PC-3 (cell line): ENCODE measurements around the gene PCBP3. TPM values are rescaled to one million over a fixed set of nuclear protein-coding genes. Genes with fewer than 3 reads are reported as not detected.

ENCODE experiments used
- ATAC-seq: fragments of 200-7000 bp; cut with Tn5 transposase; 2 replicates; pipeline ENCODE4 v1.9.1; 2020; ENCODE audit warnings: mild to moderate bottlenecking, moderate library complexity
- BruUV-seq: library from RNA; stranded (reverse); fragments of 400-500 nt; replicated peaks from 2 replicates; lab custom pipeline; 2021; lab: Mats Ljungman, UMichigan
- CTCF ChIA-PET: fragments of 300-600 bp; sonication (Branson Sonifier 250); formaldehyde crosslinking; loops from one replicate; lab custom pipeline; 2022; ENCODE audit warnings: antibody characterized with exemption; lab: Charles Lee
- POLR2A ChIA-PET: fragments of 300-600 bp; sonication (Branson Sonifier 250); formaldehyde crosslinking; loops from one replicate; lab custom pipeline; 2022; ENCODE audit warnings: antibody characterized with exemption; ENCODE audit not compliant: unreplicated experiment; lab: Charles Lee
- DNase-seq: peaks from one replicate; pipeline ENCODE4 v3.0.0-alpha.2; 2015
- H2AFZ ChIP-seq: fragments of 300-600 bp; sonication (generic); 2 replicates; pipeline ENCODE4 v1.6.0; 2016; ENCODE audit warnings: antibody characterized with exemption, low read length
- H3F3A ChIP-seq: fragments of 300-600 bp; sonication (generic); one replicate; pipeline ENCODE4 v1.6.0; 2017; ENCODE audit warnings: antibody characterized with exemption, low read length, control low read depth, mild to moderate bottlenecking; ENCODE audit not compliant: unreplicated experiment
- H3K27ac ChIP-seq: fragments of 300-600 bp; sonication (generic); 2 replicates; pipeline ENCODE4 v1.5.1; 2016; ENCODE audit warnings: mild to moderate bottlenecking, low read length
- H3K27me3 ChIP-seq: fragments of 300-600 bp; sonication (generic); 2 replicates; pipeline ENCODE4 v1.6.1; 2016; ENCODE audit warnings: low read length, mixed read lengths
- H3K36me3 ChIP-seq: fragments of 300-600 bp; sonication (generic); 2 replicates; pipeline ENCODE4 v1.6.1; 2016; ENCODE audit warnings: low read depth, mixed run types, low read length, mixed read lengths
- H3K4me1 ChIP-seq: fragments of 300-600 bp; sonication (generic); 2 replicates; pipeline ENCODE4 v1.5.1; 2016; ENCODE audit warnings: low read length; ENCODE audit not compliant: insufficient read depth
- H3K4me2 ChIP-seq: fragments of 300-600 bp; sonication (generic); 2 replicates; pipeline ENCODE4 v1.6.0; 2016; ENCODE audit warnings: low read length
- H3K4me3 ChIP-seq: fragments of 300-600 bp; sonication (generic); 2 replicates; pipeline ENCODE4 v1.5.1; 2016; ENCODE audit warnings: mild to moderate bottlenecking, low read length, mixed read lengths
- H3K79me2 ChIP-seq: fragments of 300-600 bp; sonication (generic); 2 replicates; pipeline ENCODE4 v1.6.1; 2017; ENCODE audit warnings: low read length, mixed read lengths
- H3K9ac ChIP-seq: fragments of 300-600 bp; sonication (generic); 2 replicates; pipeline ENCODE4 v1.6.0; 2016; ENCODE audit warnings: mild to moderate bottlenecking, low read length
- H3K9me2 ChIP-seq: fragments of 300-600 bp; sonication (generic); replicated peaks from 2 replicates; pipeline ENCODE4 v1.6.1; 2016; ENCODE audit warnings: mixed run types, low read length, mixed read lengths
- H3K9me3 ChIP-seq: fragments of 300-600 bp; sonication (generic); 2 replicates; pipeline ENCODE4 v1.6.1; 2016; ENCODE audit warnings: low read length, mixed read lengths
- H4K20me1 ChIP-seq: fragments of 300-600 bp; sonication (generic); 2 replicates; pipeline ENCODE4 v1.6.1; 2016; ENCODE audit warnings: low read length, mixed read lengths
- EZH2 ChIP-seq: fragments of 300-600 bp; sonication (generic); IDR thresholded peaks from one replicate; pipeline ENCODE4 v1.6.1; 2017; ENCODE audit warnings: antibody characterized with exemption, mild to moderate bottlenecking, low read length; ENCODE audit not compliant: unreplicated experiment
- EZH2phosphoT487 ChIP-seq: fragments of 300-600 bp; sonication (generic); IDR thresholded peaks from 2 replicates; pipeline ENCODE4 v1.6.1; 2018; ENCODE audit warnings: mild to moderate bottlenecking, antibody characterized with exemption, low read length, borderline replicate concordance
- intact Hi-C: fragments of 100-400 bp; cut with micrococcal nuclease; formaldehyde crosslinking; loops from 2 replicates; pipeline ENCODE4 v1.9.0; 2023
- total RNA-seq: library from RNA; depleted of rRNA; stranded (reverse); fragments of >200 nt; gene quantifications from 2 replicates; pipeline ENCODE4 v1.2.3, GENCODE V29; 2014
- TF ChIP-seq, protein P1 (sequence below): fragments of 300-600 bp; sonication (generic); conservative IDR thresholded peaks from 2 replicates; pipeline ENCODE4 v1.5.1; 2017; ENCODE audit warnings: antibody characterized with exemption, low read depth, mild to moderate bottlenecking, low read length

Gene PCBP3
- total RNA-seq, 1 experiment from 2014 or later: 2.4 TPM

DNA sequence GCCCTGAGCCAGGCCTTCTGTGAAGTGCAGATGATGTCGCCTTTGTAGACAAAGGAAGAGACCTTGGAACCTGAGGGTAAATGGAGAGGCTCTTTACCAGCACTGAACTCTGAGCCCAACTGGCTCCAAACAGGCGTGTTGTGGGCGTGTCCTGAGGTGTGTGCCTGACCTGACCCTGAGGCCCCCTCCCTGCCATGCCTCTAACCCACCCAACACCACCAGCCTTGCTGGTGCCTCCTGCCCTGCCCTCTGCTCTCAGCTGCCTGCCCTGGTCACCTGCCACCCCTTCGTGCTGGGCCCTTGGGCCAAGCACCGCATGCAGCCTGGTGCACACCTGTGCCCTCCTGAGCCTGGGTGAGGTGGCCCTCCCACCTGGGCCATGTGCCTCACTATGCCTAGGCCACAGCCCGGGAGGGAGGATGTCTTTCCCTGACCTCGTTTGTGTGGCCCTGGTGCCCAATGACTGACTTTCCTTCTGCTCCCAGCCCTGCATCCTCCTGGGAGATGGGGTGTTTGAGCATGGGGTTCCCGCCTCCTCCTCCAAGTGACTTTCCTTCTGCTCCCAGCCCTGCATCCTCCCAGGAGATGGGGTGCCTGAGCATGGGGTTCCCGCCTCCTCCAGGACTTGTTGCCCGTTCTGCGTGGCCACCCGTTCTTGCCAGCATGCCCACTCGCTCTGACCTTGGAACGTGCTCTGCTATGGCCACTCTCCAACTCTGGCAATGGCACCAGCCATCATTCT, 157.0 kb downstream of the PCBP3 start:
- H3K9me2 ChIP-seq: no peaks in the 10 kb centered on the region
- no TSS peak for BruUV-seq
- intact Hi-C loops: no loop called here

GRCh38 chr21:45801129-45801964, 157.8 kb downstream of the PCBP3 start:
- no TSS peak for BruUV-seq
- H3K27me3 ChIP-seq: no peaks in the 10 kb centered on the region
- ChIA-PET POLR2A (no interaction called here), CTCF (no interaction called here)
- no peaks in the 10 kb centered on the region for H3K79me2 ChIP-seq
- TF ChIP-seq EZH2phosphoT487 (no peak), EZH2 (no peak)
- TF ChIP-seq, protein P1, sequence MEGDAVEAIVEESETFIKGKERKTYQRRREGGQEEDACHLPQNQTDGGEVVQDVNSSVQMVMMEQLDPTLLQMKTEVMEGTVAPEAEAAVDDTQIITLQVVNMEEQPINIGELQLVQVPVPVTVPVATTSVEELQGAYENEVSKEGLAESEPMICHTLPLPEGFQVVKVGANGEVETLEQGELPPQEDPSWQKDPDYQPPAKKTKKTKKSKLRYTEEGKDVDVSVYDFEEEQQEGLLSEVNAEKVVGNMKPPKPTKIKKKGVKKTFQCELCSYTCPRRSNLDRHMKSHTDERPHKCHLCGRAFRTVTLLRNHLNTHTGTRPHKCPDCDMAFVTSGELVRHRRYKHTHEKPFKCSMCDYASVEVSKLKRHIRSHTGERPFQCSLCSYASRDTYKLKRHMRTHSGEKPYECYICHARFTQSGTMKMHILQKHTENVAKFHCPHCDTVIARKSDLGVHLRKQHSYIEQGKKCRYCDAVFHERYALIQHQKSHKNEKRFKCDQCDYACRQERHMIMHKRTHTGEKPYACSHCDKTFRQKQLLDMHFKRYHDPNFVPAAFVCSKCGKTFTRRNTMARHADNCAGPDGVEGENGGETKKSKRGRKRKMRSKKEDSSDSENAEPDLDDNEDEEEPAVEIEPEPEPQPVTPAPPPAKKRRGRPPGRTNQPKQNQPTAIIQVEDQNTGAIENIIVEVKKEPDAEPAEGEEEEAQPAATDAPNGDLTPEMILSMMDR: no peak
- intact Hi-C loops: no loop called here
- H4K20me1 ChIP-seq: no peaks in the 10 kb centered on the region
- no peak overlapping the region for H3K4me3 ChIP-seq
- H3K36me3 ChIP-seq: no peaks in the 10 kb centered on the region
- no peak overlapping the region for H3K4me2 ChIP-seq
- no peaks in the 10 kb centered on the region for H3K9me2 ChIP-seq
- H2AFZ ChIP-seq: no peak overlapping the region
- H3F3A ChIP-seq: no peaks in the 10 kb centered on the region
- H3K27ac ChIP-seq: no peak overlapping the region
- H3K9me3 ChIP-seq: no peaks in the 10 kb centered on the region
- no peak overlapping the region for H3K9ac ChIP-seq
- no peak for ATAC-seq
- no peak for DNase-seq
- no peaks in the 10 kb centered on the region for H3K4me1 ChIP-seq

More for the DNA sequence above, 157.0 kb downstream of the PCBP3 start:
- Histone ChIP-seq H3F3A (no peaks in the 10 kb centered on the region), H4K20me1 (no peaks in the 10 kb centered on the region), H3K4me3 (no peak overlapping the region), H3K9me3 (no peaks in the 10 kb centered on the region), H3K27me3 (no peaks in the 10 kb centered on the region), H3K4me2 (no peak overlapping the region), H3K9ac (no peak overlapping the region), H3K36me3 (no peaks in the 10 kb centered on the region), H3K27ac (no peak overlapping the region), H2AFZ (no peak overlapping the region), H3K79me2 (no peaks in the 10 kb centered on the region), H3K4me1 (no peaks in the 10 kb centered on the region)
- ChIA-PET POLR2A (no interaction called here), CTCF (no interaction called here)
- TF ChIP-seq, protein P1: no peak
- TF ChIP-seq EZH2: no peak
- no peak for TF ChIP-seq EZH2phosphoT487
- ATAC-seq: no peak
- DNase-seq: no peak

DNA sequence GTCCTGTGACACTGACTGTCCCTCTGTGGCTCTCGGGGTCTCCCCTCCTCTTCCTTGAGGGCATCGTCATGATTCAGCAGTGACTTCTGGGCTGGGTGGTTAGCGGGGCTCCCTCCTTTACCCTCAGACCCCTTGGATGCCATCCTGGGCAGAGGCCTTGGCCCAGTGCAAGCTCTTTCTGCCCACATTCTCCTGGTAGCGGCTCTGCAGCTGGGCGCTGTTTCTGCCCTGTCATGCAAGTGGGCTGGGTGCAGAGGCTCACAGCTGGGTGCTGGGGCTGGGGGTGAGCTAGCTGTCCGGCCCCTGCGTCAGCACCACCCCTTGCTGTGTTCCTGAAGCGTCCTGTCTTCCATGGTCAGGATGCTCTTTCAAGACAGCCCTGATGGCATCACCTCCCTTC, 158.5 kb downstream of the PCBP3 start:
- no peak overlapping the region for H2AFZ ChIP-seq
- ChIA-PET POLR2A (no interaction called here), CTCF (no interaction called here)
- no TSS peak for BruUV-seq
- TF ChIP-seq, protein P1: no peak
- TF ChIP-seq EZH2phosphoT487: no peak
- TF ChIP-seq EZH2: no peak
- no peaks in the 10 kb centered on the region for H3K4me1 ChIP-seq
- H3K4me3 ChIP-seq: no peak overlapping the region
- H3K9me2 ChIP-seq: no peaks in the 10 kb centered on the region
- H3K9ac ChIP-seq: no peak overlapping the region
- H3K36me3 ChIP-seq: no peaks in the 10 kb centered on the region
- no peak for DNase-seq
- no peaks in the 10 kb centered on the region for H3K79me2 ChIP-seq
- H3K4me2 ChIP-seq: no peak overlapping the region
- no peaks in the 10 kb centered on the region for H4K20me1 ChIP-seq
- no peaks in the 10 kb centered on the region for H3K9me3 ChIP-seq
- intact Hi-C loops: no loop called here
- ATAC-seq: no peak
- H3F3A ChIP-seq: no peaks in the 10 kb centered on the region
- no peaks in the 10 kb centered on the region for H3K27me3 ChIP-seq
- H3K27ac ChIP-seq: no peak overlapping the region
